ENCODE results near the gene DAB2IP.

DAB2IP gene

GRCh38 chr9:121707477-121708424 is 56.3 kb downstream of the DAB2IP start:
- no peak for DNase-seq

- no peak for DNase-seq
Measured at GRCh38 chr9:121708768-121709488, 57.5 kb downstream of the DAB2IP start.

GRCh38 chr9:121709798-121710197 is 58.4 kb downstream of the DAB2IP start:
- no peak for DNase-seq

- DNase-seq: no peak
Measured at GRCh38 chr9:121711281-121711680, 59.8 kb downstream of the DAB2IP start.

- no peak for DNase-seq
Measured at GRCh38 chr9:121711797-121712196, 60.4 kb downstream of the DAB2IP start.

GRCh38 chr9:121713400-121714070 is 62.1 kb downstream of the DAB2IP start:
- no peak for DNase-seq

- no peak for DNase-seq
Measured at GRCh38 chr9:121714075-121714705, 62.8 kb downstream of the DAB2IP start.

- DNase-seq: no peak
Measured at GRCh38 chr9:121714873-121715272, 63.4 kb downstream of the DAB2IP start.

- DNase-seq: no peak
Measured at GRCh38 chr9:121717141-121717991, 65.9 kb downstream of the DAB2IP start.

GRCh38 chr9:121718084-121718483 is 66.7 kb downstream of the DAB2IP start:
- no peak for DNase-seq

GRCh38 chr9:121718501-121718900 is 67.1 kb downstream of the DAB2IP start:
- no peak for DNase-seq

GRCh38 chr9:121720311-121721057 is 69.0 kb downstream of the DAB2IP start:
- no peak for DNase-seq

- DNase-seq: no peak
Measured at GRCh38 chr9:121721058-121721350, 69.6 kb downstream of the DAB2IP start.

- DNase-seq: no peak
Measured at GRCh38 chr9:121721770-121722169, 70.3 kb downstream of the DAB2IP start.

- peak; percentile 20 for DNase-seq
Measured at GRCh38 chr9:121725008-121725775, 73.8 kb downstream of the DAB2IP start.

GRCh38 chr9:121727295-121728020 is 76.0 kb downstream of the DAB2IP start:
- DNase-seq: no peak

GRCh38 chr9:121728916-121729315 is 77.5 kb downstream of the DAB2IP start:
- no peak for DNase-seq

GRCh38 chr9:121729769-121730562 is 78.5 kb downstream of the DAB2IP start:
- no peak for DNase-seq

- DNase-seq: no peak
Measured at GRCh38 chr9:121731090-121731489, 79.7 kb downstream of the DAB2IP start.

All from GOT3 (cell line).